H1 (cell line): ENCODE measurements around the gene OR9K2. TPM values are rescaled to one million over a fixed set of nuclear protein-coding genes. Genes with fewer than 3 reads are reported as not detected.

Experiments used
- CTCF ChIA-PET: fragments of 300-600 bp; sonication (Branson Sonifier 250); formaldehyde crosslinking; loops from one replicate; lab custom pipeline; 2021; ENCODE audit not compliant: partially characterized antibody; lab: Charles Lee
- POLR2A ChIA-PET: fragments of 300-600 bp; sonication (Branson Sonifier 250); formaldehyde crosslinking; loops from one replicate; lab custom pipeline; 2021; ENCODE audit warnings: inconsistent platforms; ENCODE audit not compliant: partially characterized antibody; lab: Charles Lee
- DNase-seq, 2 experiments: peaks; one replicate each; pipeline versions ENCODE4 v3.0.0 to v3.0.0-alpha.2; 2010 to 2022; ENCODE audit warnings: low spot score in 2 of 2, low read depth in 1 of 2, mixed read lengths in 1 of 2
- FAIRE-seq: peaks from 2 replicates; lab custom pipeline; 2011; peaks lifted over from hg19 to GRCh38; lab: Jason Lieb, UNC
- H2AFZ ChIP-seq: 2 replicates; pipeline ENCODE4 v1.8.1; 2012; ENCODE audit warnings: low read length, inconsistent platforms
- H2AK5ac ChIP-seq: 2 replicates; pipeline ENCODE4 v1.6.1; 2013; ENCODE audit warnings: low read depth, low read length
- H2BK120ac ChIP-seq: replicated peaks from 2 replicates; pipeline ENCODE3; 2013; ENCODE audit warnings: low read depth, low read length, inconsistent platforms
- H2BK12ac ChIP-seq: 2 replicates; pipeline ENCODE4 v1.6.1; 2013; ENCODE audit warnings: low read depth, low read length
- H2BK15ac ChIP-seq: 2 replicates; pipeline ENCODE4 v1.6.1; 2013; ENCODE audit warnings: low read length
- H2BK20ac ChIP-seq: 2 replicates; pipeline ENCODE4 v1.6.1; 2013; ENCODE audit warnings: low read length
- H2BK5ac ChIP-seq: 2 replicates; pipeline ENCODE4 v1.6.1; 2013; ENCODE audit warnings: low read depth, low read length
- H3K14ac ChIP-seq: 2 replicates; pipeline ENCODE4 v1.6.1; 2013; ENCODE audit warnings: inconsistent platforms; ENCODE audit not compliant: insufficient read length
- H3K18ac ChIP-seq: 2 replicates; pipeline ENCODE4 v1.6.1; 2013; ENCODE audit warnings: low read length; ENCODE audit errors: extremely low read depth
- H3K23ac ChIP-seq: 2 replicates; pipeline ENCODE4 v1.6.1; 2013; ENCODE audit warnings: inconsistent platforms; ENCODE audit not compliant: insufficient read length
- H3K23me2 ChIP-seq: 2 replicates; pipeline ENCODE4 v1.6.1; 2013; ENCODE audit warnings: low read depth, low read length
- H3K27ac ChIP-seq: 2 replicates; pipeline ENCODE4 v1.6.1; 2011; ENCODE audit warnings: low read depth, low read length, inconsistent platforms
- H3K27me3 ChIP-seq, 4 experiments: replicated peaks in 1 of 4; 1 replicate in 1 of 4; 2 replicates in 3 of 4; pipeline versions ENCODE4 v1.6.1 to v1.8.1; 2011 to 2013; ENCODE audit warnings: low read length in 3 of 4, mild to moderate bottlenecking in 3 of 4, inconsistent platforms in 2 of 4, mixed read lengths in 2 of 4, moderate library complexity in 1 of 4; ENCODE audit not compliant: control insufficient read depth in 3 of 4, insufficient read depth in 3 of 4; ENCODE audit errors: extremely low read depth in 1 of 4
- H3K36me3 ChIP-seq, 4 experiments: 2 replicates each; pipeline versions ENCODE4 v1.6.1 to v1.8.1; 2011 to 2013; ENCODE audit warnings: mild to moderate bottlenecking in 4 of 4, low read length in 3 of 4, moderate library complexity in 2 of 4, control low read depth in 1 of 4, inconsistent platforms in 1 of 4; ENCODE audit not compliant: insufficient read depth in 4 of 4, control insufficient read depth in 2 of 4
- H3K4ac ChIP-seq: replicated peaks from 2 replicates; pipeline ENCODE3; 2013; ENCODE audit warnings: low read length, low read depth, mixed read lengths, inconsistent platforms; ENCODE audit not compliant: insufficient read length
- H3K4me1 ChIP-seq, 4 experiments: replicated peaks in 1 of 4; 1 replicate in 1 of 4; 2 replicates in 3 of 4; pipeline versions ENCODE4 v1.6.1 to v1.8.1; 2011 to 2013; ENCODE audit warnings: low read length in 3 of 4, inconsistent platforms in 2 of 4, mixed read lengths in 1 of 4; ENCODE audit not compliant: insufficient read depth in 4 of 4, control insufficient read depth in 3 of 4
- H3K4me2 ChIP-seq, 2 experiments: 2 replicates each; pipeline versions ENCODE4 v1.6.1 to v1.8.1; 2011 to 2013; ENCODE audit warnings: low read depth in 2 of 2, low read length in 2 of 2, control low read depth in 1 of 2, inconsistent platforms in 1 of 2, mild to moderate bottlenecking in 1 of 2; ENCODE audit not compliant: insufficient read depth in 1 of 2
- H3K4me3 ChIP-seq, 4 experiments: fragments of 200-600, 300-600 bp in 1 of 4; sonication (generic), shearing (Covaris generic), sonication (Bioruptor Twin) in 1 of 4; 2 replicates each; pipeline versions ENCODE4 v1.5.1 to v1.8.1; 2011 to 2016; ENCODE audit warnings: low read length in 4 of 4, low read depth in 3 of 4, control low read depth in 2 of 4, inconsistent platforms in 2 of 4, mild to moderate bottlenecking in 2 of 4, mixed read lengths in 1 of 4, moderate library complexity in 1 of 4; ENCODE audit not compliant: insufficient read depth in 2 of 4; ENCODE audit errors: extremely low read depth in 1 of 4
- H3K56ac ChIP-seq: replicated peaks from 2 replicates; pipeline ENCODE3; 2013; ENCODE audit warnings: low read depth, mild to moderate bottlenecking, mixed read lengths, low read length, inconsistent platforms; ENCODE audit not compliant: insufficient read length
- H3K79me1 ChIP-seq: 2 replicates; pipeline ENCODE4 v1.6.1; 2013; ENCODE audit warnings: low read depth, low read length, control low read depth
- H3K79me2 ChIP-seq, 2 experiments: 2 replicates each; pipeline versions ENCODE4 v1.6.1 to v1.8.1; 2012 to 2013; ENCODE audit warnings: low read length in 2 of 2, mild to moderate bottlenecking in 2 of 2, inconsistent platforms in 1 of 2; ENCODE audit not compliant: insufficient read depth in 2 of 2, control insufficient read depth in 1 of 2
- H3K9ac ChIP-seq, 4 experiments: replicated peaks in 1 of 4; 1 replicate in 1 of 4; 2 replicates in 3 of 4; pipeline versions ENCODE4 v1.6.1 to v1.8.1; 2011 to 2013; ENCODE audit warnings: low read depth in 3 of 4, low read length in 3 of 4, control low read depth in 2 of 4, mild to moderate bottlenecking in 2 of 4, moderate library complexity in 2 of 4, inconsistent platforms in 1 of 4; ENCODE audit errors: extremely low read depth in 1 of 4
- H3K9me3 ChIP-seq, 2 experiments: 2 replicates each; pipeline versions ENCODE4 v1.6.1 to v1.8.1; 2012 to 2013; ENCODE audit warnings: mild to moderate bottlenecking in 2 of 2, moderate library complexity in 2 of 2, control low read depth in 1 of 2, inconsistent platforms in 1 of 2, low read depth in 1 of 2, low read length in 1 of 2, mixed read lengths in 1 of 2; ENCODE audit not compliant: insufficient read depth in 2 of 2
- H4K20me1 ChIP-seq, 2 experiments: replicated peaks in 1 of 2; 2 replicates each; pipeline versions ENCODE3 to v1.8.1; 2011 to 2013; ENCODE audit warnings: inconsistent platforms in 2 of 2, low read length in 2 of 2, mild to moderate bottlenecking in 1 of 2; ENCODE audit not compliant: insufficient read depth in 2 of 2, control insufficient read depth in 1 of 2
- H4K5ac ChIP-seq: 2 replicates; pipeline ENCODE4 v1.6.1; 2013; ENCODE audit warnings: low read length, low read depth, mixed read lengths, inconsistent platforms; ENCODE audit not compliant: insufficient read length
- H4K8ac ChIP-seq: 2 replicates; pipeline ENCODE4 v1.8.0; 2013; ENCODE audit warnings: mild to moderate bottlenecking, moderate library complexity, low read length, inconsistent platforms; ENCODE audit not compliant: insufficient read depth; ENCODE audit errors: extremely low read depth
- H4K91ac ChIP-seq: replicated peaks from 2 replicates; pipeline ENCODE3; 2013; ENCODE audit warnings: low read length, mixed read lengths, inconsistent platforms; ENCODE audit not compliant: insufficient read length
- CBX5 ChIP-seq: fragments of 300-800, 300-1000 bp; sonication (generic); IDR thresholded peaks from 2 replicates; pipeline ENCODE4 v1.7.1; 2016; ENCODE audit warnings: antibody characterized with exemption, low read length, low read depth
- EGR1 ChIP-seq: IDR thresholded peaks from 2 replicates; pipeline ENCODE4 v1.6.1; 2011; ENCODE audit warnings: low read depth, low read length, borderline replicate concordance
- GABPA ChIP-seq: IDR thresholded peaks from 2 replicates; pipeline ENCODE4 v1.6.1; 2011; ENCODE audit warnings: mild to moderate bottlenecking, low read length, moderate library complexity, borderline replicate concordance; ENCODE audit not compliant: insufficient read depth
- GTF2F1 ChIP-seq: IDR thresholded peaks from 2 replicates; pipeline ENCODE4 v1.6.1; 2012; ENCODE audit warnings: low read depth, low read length, improper control_type of control experiment, borderline replicate concordance
- HDAC2 ChIP-seq, 2 experiments: fragments of 300-600 bp in 1 of 2; sonication (generic) in 1 of 2; IDR thresholded peaks; 2 replicates each; pipeline ENCODE4 v1.6.1; 2011 to 2012; ENCODE audit warnings: low read depth in 2 of 2, low read length in 2 of 2, mild to moderate bottlenecking in 2 of 2, moderate library complexity in 2 of 2, borderline replicate concordance in 1 of 2, inconsistent platforms in 1 of 2
- KDM4A ChIP-seq: IDR thresholded peaks from one replicate; pipeline ENCODE4 v1.7.1; 2012; ENCODE audit warnings: low read depth, mild to moderate bottlenecking, moderate library complexity, low read length, inconsistent platforms; ENCODE audit not compliant: severe bottlenecking
- PHF8 ChIP-seq: fragments of 200-600 bp; sonication (generic); conservative IDR thresholded peaks from 2 replicates; pipeline ENCODE4 v1.7.1; 2012; ENCODE audit warnings: low read depth, mild to moderate bottlenecking, inconsistent platforms, low read length, moderate library complexity
- SAP30 ChIP-seq: fragments of 300-600 bp; sonication (generic); IDR thresholded peaks from 2 replicates; pipeline ENCODE4 v1.7.1; 2012; ENCODE audit warnings: low read length, moderate library complexity, mild to moderate bottlenecking, inconsistent platforms; ENCODE audit not compliant: insufficient read depth, insufficient replicate concordance
- SIRT6 ChIP-seq: IDR thresholded peaks from one replicate; pipeline ENCODE4 v1.7.1; 2012; ENCODE audit warnings: low read length, inconsistent platforms
- SP2 ChIP-seq: IDR thresholded peaks from 2 replicates; pipeline ENCODE4 v1.6.1; 2012; ENCODE audit warnings: mild to moderate bottlenecking, low read length, inconsistent platforms
- SP4 ChIP-seq: IDR thresholded peaks from 2 replicates; pipeline ENCODE4 v1.6.1; 2012; ENCODE audit warnings: low read length, inconsistent platforms
- TBP ChIP-seq: IDR thresholded peaks from 2 replicates; pipeline ENCODE4 v1.6.1; 2011; ENCODE audit warnings: low read depth, low read length, improper control_type of control experiment
- ZNF274 ChIP-seq: IDR thresholded peaks from 2 replicates; pipeline ENCODE4 v1.7.0; 2012; ENCODE audit warnings: low read length, borderline replicate concordance; ENCODE audit errors: extremely low read depth
- WGBS, 2 experiments: shearing (Covaris generic) in 1 of 2; methylation state at CpG; one replicate each; pipeline versions ENCODE4 v1.1.6 to v1.1.7; 2013 to 2015; ENCODE audit warnings: low lambda C conversion rate in 2 of 2, mixed read lengths in 2 of 2, inconsistent platforms in 1 of 2, low coverage in 1 of 2, missing lambda C conversion rate in 1 of 2; ENCODE audit not compliant: insufficient replicate concordance in 2 of 2, insufficient coverage in 1 of 2, insufficient read length in 1 of 2; ENCODE audit errors: extremely low coverage in 1 of 2, missing lambda C conversion rate in 1 of 2; 5-methylcytosine and 5-hydroxymethylcytosine counted together
- polyA plus RNA-seq, 7 experiments: library from polyadenylated mRNA; depleted of rRNA in 3 of 7; stranded (reverse) in 5 of 7; unstranded in 2 of 7; fragments of >200 nt in 5 of 7; fragments of 200-250 nt in 2 of 7; gene quantifications; 1 replicate in 5 of 7; 2 replicates in 1 of 7; 4 replicates in 1 of 7; pipeline versions ENCODE4 v1.2.1 to v1.2.3, GENCODE V29; 2011 to 2013; ENCODE audit warnings: missing spikeins in 2 of 7, mixed read lengths in 2 of 7
- total RNA-seq: library from RNA; stranded (reverse); fragmentation: NEBNext Ultra II Directional; extraction: Animal tissue kit (Norgen Biotek cat#: 25700); gene quantifications from 2 replicates; pipeline ENCODE4 v1.2.1, GENCODE V29; 2021
- TF ChIP-seq, protein P1 (sequence below): IDR thresholded peaks from 2 replicates; pipeline ENCODE4 v1.6.1; 2011; ENCODE audit warnings: low read depth, mild to moderate bottlenecking, low read length; ENCODE audit not compliant: insufficient read depth

The OR9K2 gene
- total and polyA plus RNA-seq, 2 of the 8 experiments (the other 6 are each of a cell fraction or from before 2014, with no cell fraction given) = not detected

DNA sequence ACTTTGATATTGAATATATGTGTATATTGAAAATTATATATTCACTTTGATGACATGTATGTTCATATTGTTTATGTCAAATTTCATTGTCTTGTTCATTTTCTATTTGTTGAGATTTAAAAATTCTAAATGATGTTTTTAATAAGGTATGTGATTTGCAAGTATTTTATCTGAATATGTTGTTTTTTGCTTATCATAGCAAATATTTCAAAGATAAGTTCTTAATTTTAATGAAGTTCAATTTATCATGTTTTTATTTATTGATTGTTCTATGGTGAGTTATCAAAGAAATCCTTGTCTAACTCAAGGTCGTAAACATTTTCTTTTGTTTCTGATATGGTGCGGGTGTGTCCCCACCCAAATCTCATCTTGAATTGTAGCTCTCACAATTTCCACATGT is 45.2 kb downstream of the OR9K2 start:
- no peak overlapping the region for H2BK15ac ChIP-seq
- no peak overlapping the region for H3K4me3 ChIP-seq
- CTCF ChIA-PET = no interaction called here
- no peak overlapping the region for H3K23ac ChIP-seq
- no peaks in the 10 kb centered on the region for H3K79me1 ChIP-seq
- no peak overlapping the region for H3K18ac ChIP-seq
- H3K56ac ChIP-seq = no peak overlapping the region
- H3K23me2 ChIP-seq = no peaks in the 10 kb centered on the region
- no peak overlapping the region for H2AK5ac ChIP-seq
- no peaks in the 10 kb centered on the region for H4K20me1 ChIP-seq
- no peak overlapping the region for H3K14ac ChIP-seq
- POLR2A ChIA-PET = no interaction called here
- 0 out of 4 replicates have a peak, but pooled peaks cover 0 to 4% of the 10 kb centered on the region in 2 experiments for H3K9me3 ChIP-seq
- no peak overlapping the region for H2BK12ac ChIP-seq
- H4K5ac ChIP-seq = no peak overlapping the region
- no peak overlapping the region for H3K9ac ChIP-seq
- WGBS, 2 experiments = 100% methylated on average over 2 of the region's 2 CpGs; no CpG with 5 or more reads in 1 of the 2 experiments
- H4K8ac ChIP-seq = no peak overlapping the region
- H2AFZ ChIP-seq = no peak overlapping the region
- no peak for DNase-seq
- H2BK5ac ChIP-seq = no peak overlapping the region
- no peak overlapping the region for H4K91ac ChIP-seq
- H3K79me2 ChIP-seq = no peaks in the 10 kb centered on the region
- no peak overlapping the region for H2BK20ac ChIP-seq
- FAIRE-seq = no peak
- H3K36me3 ChIP-seq = no peaks in the 10 kb centered on the region; a peak in 1 of 8 replicates
- no peak overlapping the region for H2BK120ac ChIP-seq
- no peaks in the 10 kb centered on the region; a peak in 2 of 7 replicates for H3K4me1 ChIP-seq
- H3K4ac ChIP-seq = no peak overlapping the region
- H3K4me2 ChIP-seq = no peak overlapping the region
- H3K27me3 ChIP-seq = no peaks in the 10 kb centered on the region
- no peak overlapping the region for H3K27ac ChIP-seq
- TF ChIP-seq KDM4A = no peak
- TF ChIP-seq, protein P1, sequence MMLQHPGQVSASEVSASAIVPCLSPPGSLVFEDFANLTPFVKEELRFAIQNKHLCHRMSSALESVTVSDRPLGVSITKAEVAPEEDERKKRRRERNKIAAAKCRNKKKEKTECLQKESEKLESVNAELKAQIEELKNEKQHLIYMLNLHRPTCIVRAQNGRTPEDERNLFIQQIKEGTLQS = no peak
- no peak for TF ChIP-seq SIRT6
- no peak for TF ChIP-seq EGR1
- TF ChIP-seq CBX5 = no peak
- TF ChIP-seq SAP30 = no peak
- no peak for TF ChIP-seq HDAC2 (IDR thresholded peaks at IDR 0.05; ENCODE audit: borderline replicate concordance in 1 of 2, low read depth in 2 of 2, low read length in 2 of 2)
- no peak for TF ChIP-seq GTF2F1
- TF ChIP-seq PHF8 = no peak
- TF ChIP-seq ZNF274 = no peak
- TF ChIP-seq TBP = no peak
- no peak for TF ChIP-seq SP2
- no peak for TF ChIP-seq GABPA
- TF ChIP-seq SP4 = no peak
